Neural cell (in vitro differentiated cells): ENCODE results near the gene ZNF614.

Experiments
- EP300 ChIP-seq: fragments of 450-650 bp; conservative IDR thresholded peaks from 2 replicates; pipeline ENCODE4 v1.6.1; 2014; ENCODE audit warnings: antibody characterized with exemption, mild to moderate bottlenecking, moderate library complexity; ENCODE audit not compliant: poor library complexity, severe bottlenecking
- EZH2 ChIP-seq: fragments of 200-600, 300-800 bp; shearing (Covaris generic), sonication (generic); IDR thresholded peaks from 2 replicates; pipeline ENCODE4 v1.6.1; 2014; ENCODE audit warnings: antibody characterized with exemption, low read length, borderline replicate concordance, mild to moderate bottlenecking; ENCODE audit not compliant: insufficient read depth, poor library complexity, severe bottlenecking
- MXI1 ChIP-seq: fragments of 450-650 bp; conservative IDR thresholded peaks from 2 replicates; pipeline ENCODE4 v1.6.1; 2014; ENCODE audit warnings: antibody characterized with exemption, mild to moderate bottlenecking; ENCODE audit not compliant: poor library complexity, severe bottlenecking
- POLR2AphosphoS5 ChIP-seq: IDR thresholded peaks from 2 replicates; pipeline ENCODE4 v1.6.1; 2012
- RAD21 ChIP-seq: fragments of 450-650 bp; conservative IDR thresholded peaks from 2 replicates; pipeline ENCODE4 v1.6.1; 2014; ENCODE audit warnings: antibody characterized with exemption, mild to moderate bottlenecking, moderate library complexity
- SMC3 ChIP-seq: fragments of 450-650 bp; conservative IDR thresholded peaks from 2 replicates; pipeline ENCODE4 v1.6.1; 2014; ENCODE audit warnings: antibody characterized with exemption, mild to moderate bottlenecking, moderate library complexity; ENCODE audit not compliant: poor library complexity
- TAF1 ChIP-seq: IDR thresholded peaks from 2 replicates; pipeline ENCODE4 v1.6.1; 2012; ENCODE audit warnings: low read depth
- TF ChIP-seq, protein P1 (sequence below): fragments of 450-650 bp; IDR thresholded peaks from 2 replicates; pipeline ENCODE4 v1.5.1; 2014; ENCODE audit warnings: antibody characterized with exemption, mild to moderate bottlenecking, moderate library complexity; ENCODE audit not compliant: poor library complexity, severe bottlenecking
- TF ChIP-seq, protein P2 (sequence below): IDR thresholded peaks from 2 replicates; pipeline ENCODE4 v1.6.1; 2012; ENCODE audit warnings: borderline replicate concordance

DNA sequence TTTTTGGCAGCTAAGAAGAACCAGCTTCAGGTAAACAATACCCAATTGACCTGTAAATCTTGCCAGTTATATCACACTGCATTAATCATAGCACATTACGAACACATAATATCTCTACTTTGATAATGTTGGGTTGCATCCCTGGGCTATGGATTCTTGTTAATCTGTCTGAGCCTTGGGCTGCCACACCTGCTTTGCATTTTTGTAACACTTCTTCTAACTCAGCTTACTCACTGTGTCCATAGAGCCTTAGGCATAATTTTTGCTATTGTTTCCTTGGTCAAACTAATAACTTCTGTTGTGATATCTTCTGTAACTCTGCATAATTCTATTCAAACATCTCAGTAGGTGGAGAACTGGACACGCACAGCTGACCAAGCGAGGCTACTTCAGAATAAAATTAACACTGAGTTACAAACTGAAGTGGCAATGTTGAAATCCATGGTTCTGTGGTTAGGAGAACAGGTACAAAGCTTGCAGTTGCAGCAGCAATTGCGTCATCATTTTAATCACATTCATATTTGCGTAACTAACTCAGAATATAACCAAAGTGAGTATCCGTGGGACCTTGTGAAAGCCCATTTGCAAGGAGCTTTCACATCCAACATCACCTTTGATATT lies 48.0 kb downstream of the ZNF614 start:
- no peak for TF ChIP-seq EP300
- TF ChIP-seq, protein P1, sequence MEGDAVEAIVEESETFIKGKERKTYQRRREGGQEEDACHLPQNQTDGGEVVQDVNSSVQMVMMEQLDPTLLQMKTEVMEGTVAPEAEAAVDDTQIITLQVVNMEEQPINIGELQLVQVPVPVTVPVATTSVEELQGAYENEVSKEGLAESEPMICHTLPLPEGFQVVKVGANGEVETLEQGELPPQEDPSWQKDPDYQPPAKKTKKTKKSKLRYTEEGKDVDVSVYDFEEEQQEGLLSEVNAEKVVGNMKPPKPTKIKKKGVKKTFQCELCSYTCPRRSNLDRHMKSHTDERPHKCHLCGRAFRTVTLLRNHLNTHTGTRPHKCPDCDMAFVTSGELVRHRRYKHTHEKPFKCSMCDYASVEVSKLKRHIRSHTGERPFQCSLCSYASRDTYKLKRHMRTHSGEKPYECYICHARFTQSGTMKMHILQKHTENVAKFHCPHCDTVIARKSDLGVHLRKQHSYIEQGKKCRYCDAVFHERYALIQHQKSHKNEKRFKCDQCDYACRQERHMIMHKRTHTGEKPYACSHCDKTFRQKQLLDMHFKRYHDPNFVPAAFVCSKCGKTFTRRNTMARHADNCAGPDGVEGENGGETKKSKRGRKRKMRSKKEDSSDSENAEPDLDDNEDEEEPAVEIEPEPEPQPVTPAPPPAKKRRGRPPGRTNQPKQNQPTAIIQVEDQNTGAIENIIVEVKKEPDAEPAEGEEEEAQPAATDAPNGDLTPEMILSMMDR: no peak
- no peak for TF ChIP-seq EZH2
- no peak for TF ChIP-seq MXI1
- no peak for TF ChIP-seq SMC3
- no peak for TF ChIP-seq RAD21
- no peak for TF ChIP-seq TAF1
- TF ChIP-seq POLR2AphosphoS5: no peak
- TF ChIP-seq, protein P2, sequence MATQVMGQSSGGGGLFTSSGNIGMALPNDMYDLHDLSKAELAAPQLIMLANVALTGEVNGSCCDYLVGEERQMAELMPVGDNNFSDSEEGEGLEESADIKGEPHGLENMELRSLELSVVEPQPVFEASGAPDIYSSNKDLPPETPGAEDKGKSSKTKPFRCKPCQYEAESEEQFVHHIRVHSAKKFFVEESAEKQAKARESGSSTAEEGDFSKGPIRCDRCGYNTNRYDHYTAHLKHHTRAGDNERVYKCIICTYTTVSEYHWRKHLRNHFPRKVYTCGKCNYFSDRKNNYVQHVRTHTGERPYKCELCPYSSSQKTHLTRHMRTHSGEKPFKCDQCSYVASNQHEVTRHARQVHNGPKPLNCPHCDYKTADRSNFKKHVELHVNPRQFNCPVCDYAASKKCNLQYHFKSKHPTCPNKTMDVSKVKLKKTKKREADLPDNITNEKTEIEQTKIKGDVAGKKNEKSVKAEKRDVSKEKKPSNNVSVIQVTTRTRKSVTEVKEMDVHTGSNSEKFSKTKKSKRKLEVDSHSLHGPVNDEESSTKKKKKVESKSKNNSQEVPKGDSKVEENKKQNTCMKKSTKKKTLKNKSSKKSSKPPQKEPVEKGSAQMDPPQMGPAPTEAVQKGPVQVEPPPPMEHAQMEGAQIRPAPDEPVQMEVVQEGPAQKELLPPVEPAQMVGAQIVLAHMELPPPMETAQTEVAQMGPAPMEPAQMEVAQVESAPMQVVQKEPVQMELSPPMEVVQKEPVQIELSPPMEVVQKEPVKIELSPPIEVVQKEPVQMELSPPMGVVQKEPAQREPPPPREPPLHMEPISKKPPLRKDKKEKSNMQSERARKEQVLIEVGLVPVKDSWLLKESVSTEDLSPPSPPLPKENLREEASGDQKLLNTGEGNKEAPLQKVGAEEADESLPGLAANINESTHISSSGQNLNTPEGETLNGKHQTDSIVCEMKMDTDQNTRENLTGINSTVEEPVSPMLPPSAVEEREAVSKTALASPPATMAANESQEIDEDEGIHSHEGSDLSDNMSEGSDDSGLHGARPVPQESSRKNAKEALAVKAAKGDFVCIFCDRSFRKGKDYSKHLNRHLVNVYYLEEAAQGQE: no peak
